CD4-positive, CD25-positive, alpha-beta regulatory T cell (primary cell): ENCODE results near the gene KLK13. TPM values are rescaled to one million over a fixed set of nuclear protein-coding genes. Genes with fewer than 3 reads are reported as not detected.
A peak's percentile ranks its signal among the peaks of the same experiment; 100 is the strongest.

Experiments used
- ATAC-seq, 2 donors: fragments of 150-1000 bp; cut with Tn5 transposase; one replicate each; pipeline ENCODE4 v1.10.0; 2021; ENCODE audit warnings: low read depth in 2 of 2, moderate number of reproducible peaks in 2 of 2, moderate library complexity in 1 of 2
- DNase-seq, 3 donors: peaks; one replicate each; pipeline versions ENCODE4 v3.0.0 to v3.0.0-alpha.2; 2012 to 2022; ENCODE audit warnings: mixed read lengths in 1 of 3
- H3K27ac ChIP-seq: one replicate; pipeline ENCODE4 v1.7.0; 2013; ENCODE audit warnings: mild to moderate bottlenecking, low read length; ENCODE audit not compliant: insufficient read depth, poor library complexity, severe bottlenecking
- H3K27me3 ChIP-seq: one replicate; pipeline ENCODE4 v1.7.0; 2013; ENCODE audit warnings: low read length; ENCODE audit not compliant: control insufficient read depth, insufficient read depth
- H3K36me3 ChIP-seq: one replicate; pipeline ENCODE4 v1.7.0; 2013; ENCODE audit warnings: mild to moderate bottlenecking, low read length, moderate library complexity; ENCODE audit not compliant: control insufficient read depth, insufficient read depth
- H3K4me1 ChIP-seq: 2 replicates; pipeline ENCODE4 v1.7.0; 2013; ENCODE audit warnings: mild to moderate bottlenecking, low read length; ENCODE audit not compliant: insufficient read depth, control insufficient read depth, poor library complexity, severe bottlenecking
- H3K4me3 ChIP-seq: one replicate; pipeline ENCODE4 v1.7.0; 2013; ENCODE audit warnings: low read depth, mild to moderate bottlenecking, low read length, moderate library complexity
- H3K9me3 ChIP-seq, 2 experiments: 1 replicate in 1 of 2; 2 replicates in 1 of 2; pipeline ENCODE4 v1.7.0; 2013; ENCODE audit warnings: low read length in 2 of 2, mild to moderate bottlenecking in 1 of 2, moderate library complexity in 1 of 2; ENCODE audit not compliant: control insufficient read depth in 2 of 2
- H3K27ac Mint-ChIP-seq, 3 donors: one replicate each; pipeline ENCODE4 v1.8.0; 2020 to 2022; ENCODE audit warnings: mild to moderate bottlenecking in 3 of 3, mixed read lengths in 3 of 3, moderate library complexity in 2 of 3
- H3K27me3 Mint-ChIP-seq: one replicate; pipeline ENCODE4 v1.8.0; 2022; ENCODE audit warnings: mild to moderate bottlenecking, mixed read lengths
- H3K36me3 Mint-ChIP-seq: one replicate; pipeline ENCODE4 v1.8.0; 2020; ENCODE audit warnings: mixed read lengths
- H3K4me1 Mint-ChIP-seq, 4 donors: one replicate each; pipeline ENCODE4 v1.8.0; 2020 to 2022; ENCODE audit warnings: mixed read lengths in 4 of 4, mild to moderate bottlenecking in 1 of 4
- H3K4me3 Mint-ChIP-seq, 4 donors: one replicate each; pipeline ENCODE4 v1.8.0; 2020 to 2022; ENCODE audit warnings: mild to moderate bottlenecking in 4 of 4, mixed read lengths in 4 of 4, moderate library complexity in 3 of 4
- H3K9me3 Mint-ChIP-seq, 7 donors: one replicate each; pipeline ENCODE4 v1.8.0; 2020 to 2022; ENCODE audit warnings: mixed read lengths in 7 of 7, mild to moderate bottlenecking in 3 of 7, moderate library complexity in 2 of 7
- polyA plus RNA-seq, 4 donors: library from polyadenylated mRNA; unstranded; fragments of 300-500 nt; fragmentation: Illumina TruSeq; gene quantifications; one replicate each; pipeline ENCODE4 v1.2.3, GENCODE V29; 2021
- total RNA-seq: library from RNA; stranded (reverse); gene quantifications from one replicate; pipeline ENCODE4 v1.2.3, GENCODE V29; 2022

The KLK13 gene, protein sequence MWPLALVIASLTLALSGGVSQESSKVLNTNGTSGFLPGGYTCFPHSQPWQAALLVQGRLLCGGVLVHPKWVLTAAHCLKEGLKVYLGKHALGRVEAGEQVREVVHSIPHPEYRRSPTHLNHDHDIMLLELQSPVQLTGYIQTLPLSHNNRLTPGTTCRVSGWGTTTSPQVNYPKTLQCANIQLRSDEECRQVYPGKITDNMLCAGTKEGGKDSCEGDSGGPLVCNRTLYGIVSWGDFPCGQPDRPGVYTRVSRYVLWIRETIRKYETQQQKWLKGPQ
- total RNA-seq: not detected
- polyA plus RNA-seq: not detected

DNA sequence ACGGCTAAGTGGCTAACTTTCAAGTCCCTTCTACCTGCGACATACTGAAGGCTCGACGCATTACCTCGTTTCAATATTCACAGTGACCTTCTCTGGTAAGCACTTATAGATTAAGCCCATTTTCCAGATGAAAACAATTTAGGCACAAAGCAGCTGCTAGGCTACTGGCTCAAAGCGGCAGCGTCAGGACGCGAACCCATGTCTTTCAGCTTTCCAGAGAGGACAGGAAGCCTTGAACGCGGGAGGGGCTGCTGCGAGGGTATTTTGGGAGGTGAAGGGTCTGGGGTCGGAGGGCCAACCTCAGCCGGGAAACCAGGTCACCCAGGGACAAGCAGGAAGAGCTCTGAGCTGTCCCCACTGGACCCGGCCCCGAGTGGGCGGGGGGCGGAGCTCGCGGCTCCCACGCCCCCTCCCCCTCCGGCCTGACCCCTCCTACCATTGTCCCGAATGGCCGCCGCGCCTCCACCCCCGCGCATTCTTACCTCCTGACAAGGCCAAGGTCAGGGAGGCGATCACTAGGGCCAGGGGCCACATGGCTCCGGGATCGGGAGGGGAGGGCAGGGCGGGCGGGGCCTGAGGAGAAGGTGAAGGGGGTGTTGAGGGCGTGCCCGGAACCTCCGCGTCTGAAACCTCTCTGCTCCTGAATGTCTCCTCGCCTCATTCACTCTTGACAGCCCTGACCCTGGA, at the start of gene KLK13:
TSS of gene KLK13 (minus strand) at position 559 of the 687 bp plus-strand sequence. CDS start at position 534, 25 bp downstream.
- no peaks in the 10 kb centered on the region for H3K4me1 ChIP-seq
- H3K4me1 Mint-ChIP-seq: peaks cover 0 to 9% (median under 1%) of the 10 kb centered on the region in 4 donors

DNA sequence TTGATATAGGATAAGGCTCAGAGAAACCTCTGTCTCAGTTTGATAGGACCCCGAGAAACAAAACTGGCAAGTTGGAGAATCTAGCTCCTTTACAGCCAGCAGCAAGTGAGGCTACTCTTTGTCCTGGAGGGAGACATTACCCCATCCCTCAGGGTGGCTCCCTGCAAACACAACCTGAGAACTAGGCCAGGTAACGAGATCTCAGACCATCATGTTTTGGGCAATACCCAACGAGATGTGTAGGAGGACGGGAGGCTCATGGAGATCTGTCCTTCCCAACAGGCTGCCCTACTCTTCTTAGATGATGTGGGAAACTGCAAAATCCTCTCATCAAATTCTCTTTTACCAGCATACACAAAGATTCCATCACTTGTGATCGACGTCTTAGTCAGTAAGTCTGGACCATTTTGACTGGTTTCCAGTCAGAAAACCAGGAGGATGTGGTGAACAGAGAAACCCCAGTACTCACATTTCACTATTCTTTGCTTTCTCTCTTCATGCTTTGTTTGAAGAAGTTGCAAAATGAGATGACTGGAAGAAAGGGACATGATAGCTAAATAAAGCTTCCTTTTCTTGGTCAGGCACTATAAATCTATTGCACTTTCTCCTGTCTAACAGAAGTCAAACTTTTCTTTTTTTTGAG, 49.3 kb upstream of the KLK13 start:
- Mint-ChIP-seq H3K36me3 (no peaks in the 10 kb centered on the region), H3K4me1 (peaks cover 0 to 29% (median 17%) of the 10 kb centered on the region in 4 donors)
- H3K27ac ChIP-seq: no peak overlapping the region

More for the DNA sequence above, at the start of gene KLK13:
- ATAC-seq (no peak), DNase-seq (peak in 1 of 3 donors; percentile 1)
- no peaks in the 10 kb centered on the region for H3K9me3 ChIP-seq
- Mint-ChIP-seq H3K9me3 (peaks cover 0 to 6% (median 2%) of the 10 kb centered on the region in 7 donors), H3K27me3 (peaks cover 29% of the 10 kb centered on the region), H3K27ac (no peak within 1 kb of the TSS), H3K4me3 (peak within 1 kb of the TSS in 2 of 4 donors; percentile 62 to 64), H3K36me3 (peaks cover 3% of the 10 kb centered on the region)
- no peaks in the 10 kb centered on the region for H3K36me3 ChIP-seq
- H3K27ac ChIP-seq: no peak within 1 kb of the TSS
- peaks cover 21% of the 10 kb centered on the region for H3K27me3 ChIP-seq
- H3K4me3 ChIP-seq: no peak within 1 kb of the TSS

DNA sequence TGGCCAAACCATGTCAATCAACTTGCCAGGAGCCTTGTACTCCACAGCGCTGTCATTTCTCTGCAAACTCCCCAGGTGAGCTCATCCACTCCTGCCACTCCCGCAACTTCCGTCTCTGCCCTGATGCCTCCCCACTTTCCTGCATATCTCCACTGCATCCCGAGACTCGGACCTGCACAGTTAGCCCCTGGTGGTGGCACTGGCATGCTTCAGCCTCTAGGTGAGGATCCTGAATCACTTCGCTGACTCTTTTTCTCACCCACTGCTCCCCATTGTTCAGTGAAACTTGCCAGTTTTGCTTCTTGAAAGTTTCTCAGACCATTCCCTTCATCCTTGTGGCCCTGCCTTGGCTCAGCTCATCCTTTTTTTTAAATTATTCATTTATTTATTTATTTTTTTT, 46.7 kb upstream of the KLK13 start:
- ATAC-seq (no peak), DNase-seq (no peak)
- Mint-ChIP-seq H3K9me3 (peaks cover 0 to 2% (median 0%) of the 10 kb centered on the region in 7 donors), H3K36me3 (no peaks in the 10 kb centered on the region), H3K4me3 (no peak overlapping the region), H3K4me1 (peaks cover 0 to 43% (median 29%) of the 10 kb centered on the region in 4 donors), H3K27me3 (peaks cover 17% of the 10 kb centered on the region), H3K27ac (no peak overlapping the region)
- Histone ChIP-seq H3K4me3 (no peak overlapping the region), H3K27me3 (no peaks in the 10 kb centered on the region), H3K27ac (no peak overlapping the region), H3K4me1 (peaks cover 20% of the 10 kb centered on the region), H3K9me3 (no peaks in the 10 kb centered on the region), H3K36me3 (no peaks in the 10 kb centered on the region)

More for the DNA sequence above, 49.3 kb upstream of the KLK13 start:
- no peak overlapping the region for H3K27ac Mint-ChIP-seq
- peaks cover 0 to 3% (median 0%) of the 10 kb centered on the region in 7 donors for H3K9me3 Mint-ChIP-seq
- H3K27me3 Mint-ChIP-seq: peaks cover 24% of the 10 kb centered on the region
- no peaks in the 10 kb centered on the region for H3K4me1 ChIP-seq
- no peak overlapping the region for H3K4me3 ChIP-seq
- peak in 2 of 3 donors; percentile 19 to 60 for DNase-seq
- H3K9me3 ChIP-seq: no peaks in the 10 kb centered on the region
- no peaks in the 10 kb centered on the region for H3K27me3 ChIP-seq
- H3K36me3 ChIP-seq: no peaks in the 10 kb centered on the region
- ATAC-seq: peak in 1 of 2 donors; percentile 37
- H3K4me3 Mint-ChIP-seq: peak overlapping the region in 1 of 4 donors; percentile 57

DNA sequence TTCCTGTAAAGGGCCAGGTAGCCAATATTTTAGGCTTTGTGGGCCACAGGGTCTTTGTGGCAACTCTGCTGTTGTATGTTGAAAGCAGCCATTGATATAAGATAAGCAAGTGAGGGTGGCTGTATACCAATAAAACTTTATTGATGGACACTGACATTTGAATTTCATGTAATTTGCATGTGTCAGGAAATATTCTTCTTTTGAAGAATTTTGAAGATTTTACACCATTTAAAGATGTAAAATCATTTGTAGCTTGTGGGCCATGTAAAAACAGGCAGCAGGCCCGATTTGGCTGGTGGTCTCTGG, 45.7 kb upstream of the KLK13 start:
- H3K36me3 ChIP-seq: no peaks in the 10 kb centered on the region
- no peak overlapping the region for H3K27ac ChIP-seq
- H3K27me3 Mint-ChIP-seq: peaks cover 17% of the 10 kb centered on the region
- peaks cover 22% of the 10 kb centered on the region for H3K4me1 ChIP-seq
- no peaks in the 10 kb centered on the region for H3K27me3 ChIP-seq
- H3K4me3 Mint-ChIP-seq: no peak overlapping the region
- no peaks in the 10 kb centered on the region for H3K9me3 ChIP-seq
- peaks cover 0 to 45% (median 30%) of the 10 kb centered on the region in 4 donors for H3K4me1 Mint-ChIP-seq
- ATAC-seq: no peak
- no peak overlapping the region for H3K27ac Mint-ChIP-seq
- no peak for DNase-seq
- H3K9me3 Mint-ChIP-seq: peaks cover 0 to 2% (median 0%) of the 10 kb centered on the region in 7 donors
- peaks cover 3% of the 10 kb centered on the region for H3K36me3 Mint-ChIP-seq
- H3K4me3 ChIP-seq: no peak overlapping the region

DNA sequence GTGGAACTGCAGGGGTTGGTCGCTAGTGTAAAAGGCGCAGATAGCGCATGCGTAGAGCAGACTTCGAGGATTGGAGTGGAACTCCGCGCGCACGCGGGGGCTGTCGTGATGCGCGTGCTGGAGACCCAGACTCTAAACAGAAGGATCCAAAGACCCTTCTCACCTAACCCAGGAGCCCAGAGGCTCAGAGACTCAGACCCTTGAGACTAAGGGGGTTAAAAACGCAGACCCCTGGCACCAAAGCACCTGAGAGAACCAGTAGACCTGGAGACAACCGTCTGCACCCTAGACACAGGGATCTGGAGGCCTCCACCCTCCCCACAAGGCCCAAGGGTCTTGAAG, 43.9 kb upstream of the KLK13 start:
- Mint-ChIP-seq H3K4me1 (peaks cover 0 to 46% (median 30%) of the 10 kb centered on the region in 4 donors), H3K27ac (peak overlapping the region; percentile 45 to 97 (median 92)), H3K27me3 (peaks cover 9% of the 10 kb centered on the region), H3K9me3 (peaks cover 0 to 2% (median 0%) of the 10 kb centered on the region in 7 donors), H3K36me3 (peaks cover 8% of the 10 kb centered on the region), H3K4me3 (peak overlapping the region; percentile 89 to 100 (median 95))
- H3K4me1 ChIP-seq: peaks cover 22% of the 10 kb centered on the region
- H3K9me3 ChIP-seq: no peaks in the 10 kb centered on the region
- peaks cover 8% of the 10 kb centered on the region for H3K36me3 ChIP-seq
- no peaks in the 10 kb centered on the region for H3K27me3 ChIP-seq
- H3K4me3 ChIP-seq: peak overlapping the region; percentile 89
- no peak for DNase-seq
- ATAC-seq: peak; percentile 13 to 32
- H3K27ac ChIP-seq: peak overlapping the region; percentile 71

GRCh38 chr19:51108066-51108804, 43.3 kb upstream of the KLK13 start, which contains the start of gene CTU1:
TSS of gene CTU1 (minus strand) at chr19:51108409. CDS start at chr19:51104569, 3,840 bp downstream.
- peak within 1 kb of the TSS; percentile 89 to 100 (median 95) for H3K4me3 Mint-ChIP-seq

More at GRCh38 chr19:51108066-51108804, 43.3 kb upstream of the KLK13 start, which contains the start of gene CTU1:
- peak within 1 kb of the TSS; percentile 71 for H3K27ac ChIP-seq
- H3K4me1 ChIP-seq: peaks cover 26% of the 10 kb centered on the region
- peaks cover 0 to 2% (median 0%) of the 10 kb centered on the region in 7 donors for H3K9me3 Mint-ChIP-seq
- ATAC-seq: peak; percentile 99
- H3K27me3 ChIP-seq: no peaks in the 10 kb centered on the region
- H3K27me3 Mint-ChIP-seq: peaks cover 9% of the 10 kb centered on the region
- peaks cover 8% of the 10 kb centered on the region for H3K36me3 Mint-ChIP-seq
- peak within 1 kb of the TSS; percentile 45 to 97 (median 92) for H3K27ac Mint-ChIP-seq
- peak; percentile 98 to 100 (median 98) for DNase-seq
- H3K36me3 ChIP-seq: peaks cover 8% of the 10 kb centered on the region
- peaks cover 0 to 48% (median 32%) of the 10 kb centered on the region in 4 donors for H3K4me1 Mint-ChIP-seq
- H3K9me3 ChIP-seq: no peaks in the 10 kb centered on the region
- H3K4me3 ChIP-seq: peak within 1 kb of the TSS; percentile 89
